GM18873 (cell line): ENCODE measurements around the gene C3orf20.

Experiments used
- ATAC-seq: cut with Tn5 transposase; IDR thresholded peaks from one replicate; pipeline ENCODE4 v1.9.1; 2021; ENCODE audit warnings: mild to moderate bottlenecking, moderate library complexity, moderate number of reproducible peaks; ENCODE audit not compliant: unreplicated experiment, low FRiP score

C3orf20 gene

DNA sequence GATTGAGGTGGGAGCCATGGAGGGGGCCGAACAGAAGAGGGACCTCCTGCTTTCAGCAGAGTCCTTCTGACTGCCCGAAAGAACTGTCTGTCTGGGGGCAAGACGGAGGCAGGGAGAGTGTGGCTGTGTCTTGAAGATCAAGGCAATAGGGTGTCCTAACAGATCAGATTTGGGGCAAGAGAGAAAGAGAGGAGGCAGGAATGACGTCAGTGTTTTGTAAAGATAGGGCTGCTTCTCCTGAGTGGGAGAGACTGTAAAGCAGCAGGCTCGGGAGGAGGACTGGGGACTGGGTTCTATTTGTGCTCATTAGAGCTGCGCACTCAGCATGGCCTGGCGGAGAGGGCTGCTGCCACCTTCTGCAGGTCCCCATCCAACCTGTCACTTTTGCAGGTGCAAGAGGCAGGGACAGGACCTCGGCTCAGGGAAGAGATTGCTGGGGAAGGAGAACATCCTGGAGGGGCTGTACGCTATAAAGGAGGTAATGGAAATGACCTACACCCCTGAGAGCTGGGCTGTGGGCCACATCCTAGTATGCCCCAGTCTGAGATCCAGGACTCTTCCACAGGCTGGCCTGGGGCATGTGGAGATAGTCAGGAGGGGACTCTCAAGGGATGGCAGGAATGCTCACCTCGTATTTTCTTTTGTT lies 114.8 kb downstream of the C3orf20 start:
- no peak for ATAC-seq

- ATAC-seq: no peak
Measured at GRCh38 chr3:14791343-14791945, 116.5 kb downstream of the C3orf20 start.

- ATAC-seq: no peak
Measured at GRCh38 chr3:14792691-14793121, 117.8 kb downstream of the C3orf20 start.

- ATAC-seq: no peak
Measured at GRCh38 chr3:14793126-14793857, 118.4 kb downstream of the C3orf20 start.

DNA sequence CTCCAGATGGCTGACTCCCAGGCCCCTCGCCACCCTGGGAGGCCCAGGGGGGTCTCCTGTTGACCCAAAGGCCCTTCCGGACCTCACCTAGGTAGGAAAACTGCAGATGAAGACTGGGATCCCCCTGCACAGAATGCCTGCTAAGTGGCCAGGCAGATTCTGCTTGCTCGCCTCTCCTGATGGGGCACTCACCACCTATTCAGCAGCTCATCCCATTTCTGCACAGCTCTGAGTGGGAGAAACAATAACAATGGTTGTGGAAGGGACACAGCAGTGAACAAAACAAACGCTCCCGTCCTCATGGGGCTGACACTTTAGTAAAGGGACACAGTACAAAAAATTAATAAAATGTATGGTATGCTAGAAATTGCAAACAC lies 118.9 kb downstream of the C3orf20 start:
- no peak for ATAC-seq

DNA sequence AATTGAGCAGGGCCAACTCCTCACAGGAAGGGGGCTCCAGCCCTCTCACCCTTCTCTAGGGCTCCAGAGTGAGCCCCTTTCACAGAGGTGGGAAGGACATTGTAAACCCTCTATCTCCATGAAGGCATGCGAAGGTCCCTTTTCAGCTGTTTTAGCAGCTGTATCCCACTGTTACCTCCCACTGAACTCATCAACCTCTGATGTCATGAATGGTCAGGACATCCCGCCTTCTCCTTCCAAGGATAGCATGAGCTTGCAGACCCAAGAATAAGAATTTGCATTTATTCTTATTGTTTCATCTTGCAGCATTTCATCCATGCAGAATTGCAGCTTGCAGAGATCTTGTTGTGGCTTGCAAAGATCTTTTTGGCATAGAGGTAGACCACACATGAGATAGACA lies 119.5 kb downstream of the C3orf20 start:
- no peak for ATAC-seq

DNA sequence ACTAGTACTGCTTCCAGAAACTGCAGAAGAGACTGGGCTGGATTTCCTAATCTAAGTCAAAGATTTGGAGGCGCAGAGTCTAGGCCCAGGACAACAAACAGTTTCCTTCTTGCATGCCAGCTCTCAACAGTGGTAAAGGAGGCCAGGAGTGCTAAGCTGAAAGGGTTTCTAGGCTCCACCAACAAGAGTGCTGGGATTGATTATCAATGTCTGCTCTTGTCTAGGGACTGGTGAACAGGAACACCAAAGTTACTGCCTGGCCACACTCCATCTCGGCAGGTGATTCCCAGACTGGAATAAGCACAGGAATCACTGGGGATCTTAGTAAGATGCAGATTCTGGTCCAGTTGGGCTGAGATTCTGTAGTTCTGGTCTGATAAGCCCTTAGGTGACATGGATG lies 121.1 kb downstream of the C3orf20 start:
- no peak for ATAC-seq

DNA sequence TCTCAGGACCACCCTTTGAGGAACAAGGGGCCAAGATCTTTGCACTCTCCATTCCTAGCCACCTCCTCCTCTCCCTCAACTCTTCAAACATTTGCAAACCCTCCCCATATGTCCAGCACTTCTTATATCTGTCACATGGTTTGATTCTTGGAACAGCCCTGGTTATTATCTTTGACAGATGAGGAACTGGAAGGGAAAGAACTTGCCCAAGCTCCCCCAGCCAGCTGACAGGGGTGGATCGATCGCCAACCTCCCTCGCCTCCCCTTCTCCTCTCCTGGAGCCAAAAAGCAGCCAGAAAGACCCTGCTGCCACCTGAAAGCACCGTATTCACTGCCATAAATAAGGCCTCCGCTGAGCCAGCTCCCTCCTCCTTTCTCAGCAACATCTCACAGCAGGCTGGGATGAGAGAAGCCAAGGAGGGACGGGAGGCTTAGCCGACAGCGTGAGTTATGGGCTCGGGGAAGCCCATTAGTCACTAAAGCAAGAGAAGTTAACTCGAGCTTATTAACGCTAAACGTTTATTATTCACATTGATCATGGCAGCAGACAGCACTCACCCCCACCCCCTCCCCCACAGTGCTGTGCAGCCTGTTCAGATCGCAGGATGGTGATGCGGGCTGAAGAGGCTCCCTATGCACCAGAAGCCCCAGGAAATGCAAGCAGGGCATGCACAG lies 121.6 kb downstream of the C3orf20 start:
- no peak for ATAC-seq

DNA sequence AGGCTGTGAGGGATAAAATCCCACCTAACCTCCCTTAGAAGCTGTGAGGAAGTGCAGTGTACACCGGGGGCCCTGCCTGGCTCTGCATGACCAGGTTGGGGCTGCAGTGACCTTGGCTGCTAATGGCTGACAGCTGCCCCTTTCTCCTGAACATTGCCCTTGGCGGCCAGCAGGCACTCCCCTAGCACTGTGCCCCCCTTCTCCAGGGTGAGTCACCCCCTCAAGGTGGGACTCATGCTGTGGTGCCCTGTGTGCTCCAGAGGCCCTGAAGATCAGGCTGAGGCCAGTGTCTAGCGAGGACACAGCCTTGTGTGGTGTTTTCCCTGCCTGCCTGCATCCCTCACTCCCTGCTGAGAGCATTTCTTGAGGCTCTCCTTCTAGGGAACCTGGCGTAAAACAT lies 122.8 kb downstream of the C3orf20 start:
- no peak for ATAC-seq

DNA sequence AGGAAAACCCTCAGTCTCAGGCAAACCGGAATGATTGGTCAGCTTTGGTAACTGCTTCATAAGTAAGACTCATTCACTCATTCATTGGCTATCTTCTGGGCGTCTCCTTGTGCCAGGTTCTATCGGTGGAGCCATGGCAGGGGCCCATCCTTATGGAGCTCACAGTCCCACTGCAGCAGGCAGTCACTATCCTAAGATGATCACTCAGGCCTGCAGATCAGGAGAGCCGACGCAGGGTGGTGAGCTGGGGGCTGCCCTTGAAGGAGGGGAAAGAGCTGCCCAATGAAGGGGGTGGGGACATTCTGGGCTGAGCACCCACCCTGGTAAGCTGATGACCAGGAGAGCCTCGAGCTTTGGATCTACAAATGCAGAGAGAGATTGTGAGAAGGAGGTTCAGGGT lies 123.3 kb downstream of the C3orf20 start:
- no peak for ATAC-seq

GRCh38 chr3:14799146-14799545 lies 124.2 kb downstream of the C3orf20 start:
- no peak for ATAC-seq

GRCh38 chr3:14801031-14801430 lies 126.1 kb downstream of the C3orf20 start:
- ATAC-seq: no peak

DNA sequence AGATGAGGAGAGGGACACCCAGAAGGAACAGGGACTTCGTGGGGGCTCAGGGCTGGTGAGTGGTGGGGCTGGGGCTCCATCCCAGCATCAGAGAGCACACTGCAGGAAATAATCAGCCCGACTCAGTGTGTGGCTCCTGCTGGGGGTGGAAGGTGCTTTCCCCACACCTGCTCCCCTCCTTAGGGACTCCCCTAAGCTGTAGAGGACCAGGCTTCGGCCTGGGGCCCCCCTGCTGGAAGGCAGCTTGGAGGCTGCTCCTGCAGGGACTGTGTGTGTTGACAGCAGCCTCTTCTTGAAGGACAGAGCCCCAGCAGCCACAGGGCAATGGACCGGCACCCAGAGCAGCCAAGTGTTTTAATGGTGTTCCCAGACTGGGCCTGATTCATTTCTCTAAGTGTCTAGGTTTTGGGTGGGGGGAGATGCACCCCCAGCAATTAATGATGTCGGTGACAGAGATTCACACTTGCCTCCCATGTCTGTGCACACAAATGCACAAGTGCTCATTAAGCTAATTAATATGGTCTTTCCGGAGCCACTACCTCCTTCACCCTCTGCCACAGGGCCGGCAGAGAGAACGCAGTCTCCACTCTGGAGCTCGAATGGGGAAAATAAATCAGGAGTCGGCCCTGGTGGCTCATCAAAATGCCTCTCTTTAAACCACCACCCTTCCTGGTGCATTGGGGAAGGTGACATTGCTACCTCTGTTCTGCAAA lies 126.9 kb downstream of the C3orf20 start:
- ATAC-seq: no peak

DNA sequence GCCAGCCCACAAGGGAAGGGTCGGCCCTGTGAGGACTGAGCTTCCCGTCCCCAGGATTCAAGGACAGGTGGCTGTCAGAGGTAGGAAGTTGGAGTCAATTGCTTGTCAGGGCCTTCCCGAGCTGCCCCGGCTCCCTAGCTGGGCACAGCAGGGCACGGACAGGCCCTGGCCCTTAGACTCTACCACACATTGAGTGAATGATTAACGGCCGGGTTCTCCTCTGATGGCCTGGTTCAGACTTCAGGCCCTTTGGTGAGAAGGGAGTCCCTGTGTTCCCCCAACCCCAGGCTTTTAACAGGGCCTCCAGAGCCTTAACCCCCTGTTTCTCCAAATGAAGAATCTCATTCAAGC lies 127.4 kb downstream of the C3orf20 start:
- no peak for ATAC-seq

DNA sequence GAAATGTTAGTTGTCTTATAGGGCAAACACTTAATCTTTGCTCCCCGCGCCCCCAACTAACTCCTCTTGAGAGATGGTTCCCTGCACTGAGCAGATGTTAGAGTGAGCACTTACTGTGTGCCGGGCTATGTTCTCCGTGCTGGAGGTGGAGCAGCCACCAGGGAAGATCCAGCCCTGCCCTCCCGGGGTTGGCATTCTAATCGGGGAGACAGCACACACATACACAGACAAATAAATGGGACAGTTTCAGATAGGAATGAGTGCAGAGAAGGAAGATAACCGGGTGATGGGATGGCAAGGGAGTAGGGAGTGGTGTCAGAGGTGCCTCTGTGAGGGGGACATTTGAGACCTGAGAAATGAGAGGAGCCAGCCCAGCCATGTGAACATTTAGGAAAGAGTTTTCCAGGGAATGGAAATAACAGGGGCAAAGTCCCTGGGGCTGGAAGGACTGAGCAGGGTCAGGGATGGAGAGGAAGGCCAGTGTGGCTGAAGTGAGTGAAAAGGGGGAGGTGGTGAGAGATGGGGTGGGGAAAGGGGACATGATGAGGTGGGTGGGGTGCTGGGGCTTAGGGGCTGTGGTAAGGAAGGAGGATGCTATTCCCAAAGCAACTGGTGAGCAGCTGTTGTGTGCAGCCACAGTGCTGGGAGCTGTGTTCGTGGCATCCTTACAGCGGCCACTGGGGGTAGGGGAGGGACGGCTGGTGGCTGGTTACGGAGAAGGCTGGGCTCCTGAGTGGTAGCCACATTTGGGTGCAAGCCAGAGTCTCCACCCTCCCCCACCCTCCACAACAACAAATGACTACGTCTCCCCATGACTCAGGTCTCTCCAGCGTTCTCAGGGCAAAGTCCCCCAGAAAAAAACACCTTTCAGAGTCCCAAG lies 128.4 kb downstream of the C3orf20 start:
- no peak for ATAC-seq

DNA sequence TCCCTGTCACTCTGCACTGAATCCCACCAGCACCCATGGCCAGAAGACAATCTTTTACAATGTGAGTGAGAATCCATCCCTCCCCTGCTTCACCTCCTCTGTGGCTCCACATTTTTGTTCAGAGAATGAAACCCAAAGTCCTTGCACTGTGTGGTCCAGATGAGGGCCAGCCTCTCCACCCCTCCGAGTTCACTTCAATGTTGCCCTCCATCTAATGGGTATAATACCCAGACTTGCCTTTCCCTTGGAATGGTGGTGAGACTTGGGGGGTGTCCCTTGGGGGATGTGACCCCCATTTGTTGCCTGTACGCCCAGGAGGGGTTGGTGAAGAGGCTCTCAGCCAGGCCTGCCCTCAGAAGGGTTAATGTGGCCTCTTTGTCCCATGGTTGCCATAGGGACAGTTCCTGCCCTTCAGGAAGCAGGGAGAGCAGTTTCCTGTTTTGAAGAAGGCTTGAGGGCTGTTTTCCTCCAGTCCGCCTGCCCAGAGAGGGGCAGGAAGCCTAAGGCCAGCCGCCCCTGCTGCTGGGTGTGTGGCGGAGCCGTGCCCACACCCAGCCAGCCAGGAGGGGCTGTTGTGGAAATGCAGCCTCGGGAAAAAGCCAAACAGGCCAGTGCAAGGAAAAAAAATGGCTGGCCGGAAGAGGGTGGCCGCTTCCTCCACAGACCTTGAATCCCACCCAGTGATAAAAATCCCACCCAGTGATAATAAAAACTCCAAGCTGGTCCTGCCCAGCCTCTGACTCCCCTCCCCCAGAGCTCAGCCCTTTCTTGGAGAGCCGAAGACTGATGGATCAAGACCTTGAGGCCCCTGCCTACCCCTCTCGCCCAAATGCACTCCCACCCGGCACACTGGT lies 129.3 kb downstream of the C3orf20 start:
- no peak for ATAC-seq

GRCh38 chr3:14804835-14805780 lies 130.2 kb downstream of the C3orf20 start:
- no peak for ATAC-seq
